Cortex of kidney (tissue), 1 donor: ENCODE data around the gene FBXO38.

Experiments used
- DNase-seq: peaks from one replicate; lab custom pipeline; 2025; lab: John Stamatoyannopoulos, UW

FBXO38 gene

DNA sequence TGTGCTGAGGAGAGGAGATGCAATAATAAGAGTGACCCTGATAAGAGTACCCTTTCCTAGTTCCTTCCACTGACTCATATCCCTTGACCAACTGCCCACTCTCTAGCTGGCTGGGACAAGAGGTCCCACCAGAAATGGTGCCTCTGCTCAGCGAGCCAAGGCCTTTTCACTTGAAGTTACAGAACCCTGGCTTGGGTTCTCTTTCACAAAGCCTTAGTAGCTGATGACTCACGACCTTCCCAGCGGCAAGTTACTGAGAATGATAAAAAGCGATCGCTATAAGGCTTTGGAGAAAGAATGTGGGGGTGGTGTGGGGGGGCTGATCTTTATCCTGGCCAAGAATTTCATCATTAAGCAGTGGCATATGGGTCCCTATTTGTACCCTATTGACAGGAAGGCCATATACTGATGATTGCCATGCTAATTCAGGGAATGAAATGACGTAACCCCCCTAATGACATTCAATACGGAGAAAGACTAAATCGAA, 90.3 kb downstream of the FBXO38 start:
- no peak for DNase-seq

DNA sequence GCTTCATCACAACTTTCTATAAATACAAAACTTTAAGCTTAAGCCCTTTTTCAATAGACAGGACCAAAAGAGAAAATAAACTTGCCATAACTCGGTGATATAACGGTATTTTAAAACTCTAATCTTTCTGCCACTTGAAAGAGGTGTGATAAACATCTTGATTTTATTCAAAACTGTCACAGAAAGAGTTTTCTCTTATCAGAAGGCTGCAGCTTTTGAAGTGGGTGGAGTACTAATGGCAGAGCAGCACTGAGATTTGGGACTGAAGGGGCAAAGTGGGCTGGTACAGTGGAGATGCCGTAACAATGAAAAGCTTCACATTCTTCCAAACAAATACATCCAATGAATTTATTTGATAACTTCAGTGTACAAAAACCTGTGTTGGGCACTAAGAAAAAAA, 92.5 kb downstream of the FBXO38 start:
- no peak for DNase-seq

DNA sequence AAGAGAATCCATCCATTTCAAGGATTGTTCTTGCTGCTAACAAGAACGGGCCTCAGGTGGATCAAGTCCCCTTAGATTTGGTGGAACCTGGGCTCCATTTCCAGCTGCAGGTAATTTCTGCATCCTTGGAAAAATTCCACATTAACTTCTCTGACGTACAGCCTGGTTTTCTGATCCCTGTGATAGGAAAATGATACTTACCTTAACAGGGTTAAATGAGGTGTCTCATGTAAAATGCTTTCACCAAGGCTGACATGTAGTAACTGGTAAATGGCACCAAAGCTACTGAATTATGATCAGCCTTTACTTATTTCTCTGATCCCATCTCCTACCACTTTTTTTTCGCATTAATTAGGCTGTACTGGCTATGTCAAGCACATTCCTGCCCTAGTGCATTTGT, 93.7 kb downstream of the FBXO38 start:
- no peak for DNase-seq

DNA sequence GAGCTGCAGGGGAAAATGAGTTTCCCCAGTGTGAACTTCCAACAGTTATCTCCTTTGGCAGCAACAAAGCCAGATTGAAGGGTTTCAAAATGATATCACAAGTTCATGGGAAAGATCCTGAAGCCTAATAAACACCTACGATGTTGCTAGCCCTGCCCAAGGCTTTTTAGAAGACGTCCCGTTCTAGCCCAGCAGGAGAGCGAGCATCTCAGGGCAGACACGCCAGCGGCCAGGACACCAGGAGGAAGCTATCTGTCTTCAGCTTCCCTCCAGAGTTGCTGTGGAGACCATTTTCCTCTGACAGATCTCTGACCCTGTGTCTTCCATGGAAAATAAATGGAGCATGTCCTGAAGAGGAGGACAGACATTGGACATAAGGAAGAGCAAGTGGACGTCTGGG, 98.4 kb downstream of the FBXO38 start:
- DNase-seq, result no peak

DNA sequence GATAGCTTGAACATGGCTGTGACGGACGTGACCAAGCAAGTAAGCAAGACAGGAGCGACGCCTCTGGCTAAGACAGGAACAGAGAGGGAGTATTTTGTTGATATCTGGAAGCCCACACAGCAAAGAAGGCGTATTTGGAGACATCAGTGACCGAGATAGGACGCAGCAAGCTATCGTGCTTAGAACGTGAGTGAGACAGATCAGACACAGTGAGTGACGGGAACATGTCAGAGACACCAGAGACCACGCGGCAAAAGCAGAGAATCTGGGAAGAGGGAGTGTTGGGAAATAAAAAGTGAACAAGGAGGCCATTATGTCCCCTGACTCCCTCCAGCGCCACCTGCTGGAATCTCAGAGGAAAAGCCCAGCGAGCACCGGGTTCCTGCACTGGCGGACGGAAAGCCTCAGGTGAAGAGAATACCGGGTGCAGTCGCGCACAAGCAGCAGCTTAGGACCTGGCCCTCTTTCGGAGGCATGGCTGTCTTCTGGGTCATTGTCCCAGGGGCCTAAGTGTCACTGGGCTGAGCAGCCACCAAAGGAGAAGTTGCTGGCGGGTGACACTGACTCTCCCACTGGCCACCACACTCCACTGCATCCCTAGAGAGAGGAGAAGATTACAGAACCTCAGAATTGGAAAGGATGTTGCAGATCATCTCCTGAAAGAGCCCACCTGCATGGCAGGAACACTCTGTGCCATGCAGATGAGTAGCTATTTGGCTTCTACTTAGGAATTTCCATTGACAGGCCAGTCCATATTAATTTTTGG, 99.1 kb downstream of the FBXO38 start:
- DNase-seq, result no peak

DNA sequence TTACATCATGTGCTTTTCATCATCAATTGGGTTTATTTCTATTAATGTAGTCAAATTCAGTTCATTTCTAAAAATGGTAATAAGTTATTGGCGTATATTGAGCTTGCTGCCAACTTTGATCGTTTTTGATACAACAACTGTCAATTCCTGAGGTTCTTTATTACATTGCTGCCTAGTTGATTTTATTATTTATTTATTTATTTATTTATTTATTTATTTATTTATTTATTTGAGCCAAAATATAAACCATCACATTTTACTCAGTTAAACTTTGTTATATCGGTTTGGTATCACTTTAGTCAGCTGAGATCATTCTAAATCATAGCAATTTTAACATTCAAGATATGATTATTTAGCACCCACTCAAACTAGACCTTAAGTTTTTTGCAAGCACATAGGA, 100.0 kb downstream of the FBXO38 start:
- no peak for DNase-seq

DNA sequence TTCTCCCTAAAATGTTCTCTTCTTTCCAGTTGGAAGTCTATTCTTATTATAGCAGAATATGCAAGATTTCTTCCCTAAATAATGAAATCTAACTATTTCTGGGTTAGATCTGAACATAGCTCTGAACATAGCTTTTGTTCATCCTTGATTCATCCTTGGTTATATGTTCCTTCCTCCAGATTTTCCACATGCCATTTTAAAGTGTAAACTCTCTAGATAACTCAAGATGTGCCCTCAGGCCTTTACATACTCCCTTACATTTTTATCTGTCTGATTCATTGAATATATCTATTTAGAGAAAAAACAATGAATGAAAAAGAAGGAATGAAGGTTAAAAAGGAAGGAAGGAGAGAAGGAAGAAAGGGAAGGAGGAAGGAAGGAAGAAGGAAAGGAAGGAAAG, 100.9 kb downstream of the FBXO38 start:
- no peak for DNase-seq

DNA sequence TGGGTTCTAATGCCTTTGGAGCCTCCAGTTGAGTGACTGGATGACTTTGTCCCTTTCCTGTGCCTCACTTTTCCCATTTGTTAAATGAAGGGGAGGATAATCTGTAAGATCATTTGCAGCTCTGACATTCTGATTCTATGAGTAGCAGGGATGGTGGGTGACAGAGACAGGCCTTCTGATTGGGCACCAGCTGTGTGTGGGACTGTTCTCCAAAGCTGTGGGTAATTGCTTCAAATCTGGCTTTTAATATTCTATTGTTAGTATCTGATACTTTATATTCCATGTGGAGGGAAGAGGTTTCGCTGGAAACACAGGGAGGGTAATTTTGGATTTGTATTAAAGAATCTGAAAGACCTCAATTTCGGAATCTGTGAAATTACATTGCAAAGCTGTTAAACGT, 102.7 kb downstream of the FBXO38 start:
- DNase-seq, result no peak

DNA sequence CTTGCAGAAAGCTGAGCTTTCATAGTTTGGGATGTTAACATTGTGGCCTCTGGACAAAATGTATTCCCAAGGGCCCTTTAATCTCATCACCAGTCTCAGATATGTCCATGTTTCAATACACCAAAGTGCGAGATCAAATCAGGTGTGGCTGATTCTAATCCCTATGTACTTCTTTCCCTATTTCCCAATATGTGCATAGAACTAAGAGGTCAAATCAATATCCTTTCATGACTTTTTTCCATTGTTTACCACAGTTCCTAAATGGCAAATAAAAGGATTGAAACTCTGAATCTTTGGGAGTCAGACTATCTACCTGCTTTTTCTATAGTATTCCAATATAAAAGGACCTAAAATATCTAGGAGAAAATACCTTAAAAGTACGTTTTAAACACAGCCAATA, 105.0 kb downstream of the FBXO38 start:
- no peak for DNase-seq

DNA sequence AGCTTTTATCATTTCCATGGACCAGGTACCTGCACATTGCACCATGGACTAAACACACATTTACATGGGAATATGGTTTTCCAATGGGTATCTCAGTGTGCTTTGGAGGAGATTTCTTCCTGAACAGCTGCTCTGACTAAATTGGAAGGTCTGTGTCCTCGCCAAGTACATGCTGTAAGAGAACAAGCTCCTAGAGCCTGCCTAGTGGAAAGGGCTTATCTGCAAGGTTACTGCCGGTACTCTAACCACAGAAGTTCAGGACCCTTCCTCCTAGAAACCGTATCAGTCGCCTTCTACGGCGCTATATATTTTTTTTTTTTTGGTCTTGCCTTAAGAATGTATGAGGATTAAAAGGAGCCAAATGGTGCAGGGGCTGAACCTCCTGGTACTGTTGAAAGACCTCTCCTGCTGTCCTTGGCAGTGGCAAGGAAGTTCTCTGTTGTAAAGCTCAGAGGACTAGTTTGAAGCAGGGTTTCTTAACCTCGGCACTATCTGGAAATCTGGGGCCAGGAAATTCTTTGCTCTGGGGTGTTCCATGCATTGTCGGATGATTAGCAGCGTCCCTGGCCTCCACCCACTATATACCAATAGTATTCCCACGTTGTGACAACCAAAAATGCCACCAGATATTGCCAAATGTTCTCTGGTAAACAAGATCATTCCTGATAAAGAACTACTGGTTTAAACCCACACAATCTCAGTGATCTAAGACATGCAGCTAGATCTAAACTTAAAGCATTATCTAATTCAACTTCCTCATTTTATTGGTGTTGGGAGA, 107.4 kb downstream of the FBXO38 start:
- no peak for DNase-seq

DNA sequence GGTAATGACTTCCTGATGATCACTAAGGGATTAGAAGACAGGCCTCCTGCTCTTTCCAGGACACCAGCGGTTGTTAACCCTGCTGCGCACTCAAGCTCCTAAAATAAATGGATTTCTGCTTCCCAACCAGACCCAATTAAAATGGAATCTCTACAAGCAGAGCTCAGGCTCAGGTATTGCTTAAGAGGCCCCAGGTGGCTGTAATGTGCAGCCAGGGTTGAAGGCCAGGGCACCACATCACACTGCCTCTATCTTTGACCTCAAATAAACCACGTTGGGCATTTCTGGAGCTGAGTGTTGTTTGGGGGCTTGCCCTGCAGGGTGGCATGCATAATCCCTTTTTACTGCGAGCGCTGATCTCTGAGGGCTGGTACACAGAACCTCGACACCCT, 108.0 kb downstream of the FBXO38 start:
- DNase-seq, result no peak

DNA sequence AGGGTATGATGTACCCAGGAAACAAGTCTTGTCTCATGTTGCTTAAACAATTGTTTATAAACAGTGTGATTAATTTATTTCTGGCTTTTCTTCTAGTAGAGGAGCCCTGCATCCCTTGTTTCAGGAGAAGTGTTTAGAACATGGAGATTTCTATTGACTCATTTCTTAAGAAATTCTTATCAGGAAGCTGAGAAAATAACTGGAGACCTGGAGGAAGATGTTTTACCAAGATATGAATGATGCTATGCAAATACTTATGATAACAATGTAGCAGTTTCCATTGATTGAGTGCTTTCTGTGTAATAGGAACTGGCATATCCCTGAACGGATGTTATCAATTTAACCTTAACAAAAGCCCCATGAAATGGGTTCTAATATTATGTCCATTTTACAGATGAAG, 108.6 kb downstream of the FBXO38 start:
- DNase-seq, result no peak
